Measurements from ENCODE around the gene SLC28A2.

- TF ChIP-seq, protein P1, sequence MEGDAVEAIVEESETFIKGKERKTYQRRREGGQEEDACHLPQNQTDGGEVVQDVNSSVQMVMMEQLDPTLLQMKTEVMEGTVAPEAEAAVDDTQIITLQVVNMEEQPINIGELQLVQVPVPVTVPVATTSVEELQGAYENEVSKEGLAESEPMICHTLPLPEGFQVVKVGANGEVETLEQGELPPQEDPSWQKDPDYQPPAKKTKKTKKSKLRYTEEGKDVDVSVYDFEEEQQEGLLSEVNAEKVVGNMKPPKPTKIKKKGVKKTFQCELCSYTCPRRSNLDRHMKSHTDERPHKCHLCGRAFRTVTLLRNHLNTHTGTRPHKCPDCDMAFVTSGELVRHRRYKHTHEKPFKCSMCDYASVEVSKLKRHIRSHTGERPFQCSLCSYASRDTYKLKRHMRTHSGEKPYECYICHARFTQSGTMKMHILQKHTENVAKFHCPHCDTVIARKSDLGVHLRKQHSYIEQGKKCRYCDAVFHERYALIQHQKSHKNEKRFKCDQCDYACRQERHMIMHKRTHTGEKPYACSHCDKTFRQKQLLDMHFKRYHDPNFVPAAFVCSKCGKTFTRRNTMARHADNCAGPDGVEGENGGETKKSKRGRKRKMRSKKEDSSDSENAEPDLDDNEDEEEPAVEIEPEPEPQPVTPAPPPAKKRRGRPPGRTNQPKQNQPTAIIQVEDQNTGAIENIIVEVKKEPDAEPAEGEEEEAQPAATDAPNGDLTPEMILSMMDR (IDR thresholded peaks at IDR 0.05; ENCODE audit: insufficient read depth, low read depth, low read length), result no peak
- no peak for TF ChIP-seq EZH2 (IDR thresholded peaks at IDR 0.05; ENCODE audit: insufficient read depth, low read length)
Measured at GRCh38 chr15:45326741-45327140, 74.7 kb downstream of the SLC28A2 start.

Measured in astrocyte (in vitro differentiated cells and primary cell).